Esophagus muscularis mucosa (tissue), 4 donors: Measurements from ENCODE around the gene POU2F2. TPM values are rescaled to one million over a fixed set of nuclear protein-coding genes. Genes with fewer than 3 reads are reported as not detected.

Experiments used
- DNase-seq: peaks from one replicate; pipeline ENCODE4 v3.0.0-alpha.2; 2017; ENCODE audit errors: extremely low spot score
- H3K27ac ChIP-seq, 4 donors: fragments of 200-600 bp; sonication (generic); replicated peaks in 1 of 4; 1 replicate in 3 of 4; 2 replicates in 1 of 4; pipeline ENCODE4 v1.5.1; 2016 to 2019; ENCODE audit warnings: mild to moderate bottlenecking in 1 of 4
- H3K27me3 ChIP-seq, 4 donors: fragments of 200-600 bp; sonication (generic); one replicate each; pipeline versions ENCODE4 v1.5.1 to v1.6.0; 2016 to 2019
- H3K36me3 ChIP-seq, 4 donors: fragments of 200-600 bp; sonication (generic); one replicate each; pipeline ENCODE4 v1.5.1; 2016 to 2019
- H3K4me1 ChIP-seq, 4 donors: fragments of 200-600 bp; sonication (generic); one replicate each; pipeline ENCODE4 v1.5.1; 2016 to 2019
- H3K4me3 ChIP-seq, 4 donors: fragments of 200-600 bp; sonication (generic); 1 replicate in 2 of 4; 2 replicates in 2 of 4; pipeline ENCODE4 v1.5.1; 2016 to 2019; ENCODE audit warnings: mild to moderate bottlenecking in 4 of 4, moderate library complexity in 1 of 4
- H3K9me3 ChIP-seq, 4 donors: fragments of 200-600 bp; sonication (generic); 1 replicate in 3 of 4; 2 replicates in 1 of 4; pipeline ENCODE4 v1.5.1; 2016 to 2019
- CTCF ChIP-seq, 3 experiments: fragments of 200-600 bp in 2 of 3; fragments of 450-650 bp in 1 of 3; sonication (generic) in 2 of 3; IDR thresholded peaks; one replicate each; pipeline ENCODE4 v1.5.1; 2017 to 2019; ENCODE audit warnings: antibody characterized with exemption in 3 of 3, mild to moderate bottlenecking in 2 of 3, moderate library complexity in 1 of 3
- EP300 ChIP-seq: sonication (generic); formaldehyde crosslinking; IDR thresholded peaks from one replicate; pipeline ENCODE4 v1.6.1; 2017; ENCODE audit warnings: antibody characterized with exemption
- POLR2A ChIP-seq: fragments of 450-650 bp; IDR thresholded peaks from one replicate; pipeline ENCODE4 v1.6.1; 2017; ENCODE audit warnings: antibody characterized with exemption, moderate library complexity, mild to moderate bottlenecking, low read depth
- POLR2AphosphoS5 ChIP-seq, 2 donors: sonication (generic); formaldehyde crosslinking; IDR thresholded peaks; one replicate each; pipeline ENCODE4 v1.6.1; 2017; ENCODE audit warnings: antibody characterized with exemption in 2 of 2
- WGBS: methylation state at CpG from one replicate; pipeline ENCODE4 v1.1.5; 2018; 5-methylcytosine and 5-hydroxymethylcytosine counted together
- intact Hi-C: fragments of 100-400 bp; cut with DNase I; formaldehyde crosslinking; loops from one replicate; pipeline ENCODE4 v1.15.1; 2023
- total RNA-seq, 4 donors: library from RNA; depleted of rRNA; stranded (reverse); fragments of >200 nt; gene quantifications; one replicate each; pipeline versions ENCODE4 v1.1.0 to v1.2.1, GENCODE V29; 2016

The POU2F2 gene
- total RNA-seq, 4 donors from 2014 or later = 0.52 to 2.5 (median 1.5) TPM

GRCh38 chr19:42053037-42053935 is 79.0 kb downstream of the POU2F2 start:
- no peak overlapping the region for H3K27ac ChIP-seq
- H3K36me3 ChIP-seq = peaks cover 0 to 85% (median 33%) of the 10 kb centered on the region in 4 donors
- H3K4me3 ChIP-seq = no peak overlapping the region
- no peaks in the 10 kb centered on the region for H3K27me3 ChIP-seq
- 91% methylated on average over 13 of the region's 17 CpGs for WGBS
- no peak for DNase-seq
- H3K9me3 ChIP-seq = no peaks in the 10 kb centered on the region
- TF ChIP-seq POLR2A (no peak), EP300 (no peak), CTCF (IDR thresholded peaks at IDR 0.05) (no peak), POLR2AphosphoS5 (IDR thresholded peaks at IDR 0.05) (no peak)
- intact Hi-C loops = no loop called here
- no peaks in the 10 kb centered on the region for H3K4me1 ChIP-seq

GRCh38 chr19:42052241-42052863 is 79.9 kb downstream of the POU2F2 start:
- Histone ChIP-seq H3K4me1 (no peaks in the 10 kb centered on the region), H3K27me3 (no peaks in the 10 kb centered on the region), H3K36me3 (peaks cover 0 to 76% (median 32%) of the 10 kb centered on the region in 4 donors), H3K9me3 (no peaks in the 10 kb centered on the region), H3K4me3 (no peak overlapping the region), H3K27ac (no peak overlapping the region)
- TF ChIP-seq CTCF (IDR thresholded peaks at IDR 0.05) = no peak
- TF ChIP-seq EP300 = no peak
- TF ChIP-seq POLR2AphosphoS5 (IDR thresholded peaks at IDR 0.05) = no peak
- no peak for TF ChIP-seq POLR2A
- 63% methylated on average over 10 of the region's 10 CpGs for WGBS
- no peak for DNase-seq
- intact Hi-C loops = no loop called here

GRCh38 chr19:42051166-42052115 is 80.8 kb downstream of the POU2F2 start:
- H3K4me1 ChIP-seq = no peaks in the 10 kb centered on the region
- no peak overlapping the region for H3K27ac ChIP-seq
- intact Hi-C loops = no loop called here
- peaks cover 0 to 76% (median 28%) of the 10 kb centered on the region in 4 donors for H3K36me3 ChIP-seq
- DNase-seq = no peak
- 91% methylated on average over 13 of the region's 14 CpGs for WGBS
- H3K9me3 ChIP-seq = no peaks in the 10 kb centered on the region
- no peak overlapping the region for H3K4me3 ChIP-seq
- TF ChIP-seq EP300 (no peak), POLR2A (no peak), CTCF (IDR thresholded peaks at IDR 0.05) (no peak), POLR2AphosphoS5 (IDR thresholded peaks at IDR 0.05) (no peak)
- H3K27me3 ChIP-seq = no peaks in the 10 kb centered on the region

- Histone ChIP-seq H3K27me3 (no peaks in the 10 kb centered on the region), H3K27ac (no peak overlapping the region), H3K4me1 (no peaks in the 10 kb centered on the region), H3K9me3 (no peaks in the 10 kb centered on the region), H3K4me3 (no peak overlapping the region), H3K36me3 (peaks cover 0 to 74% (median 21%) of the 10 kb centered on the region in 4 donors)
- 78% methylated on average over 4 of the region's 4 CpGs for WGBS
- intact Hi-C loops = no loop called here
- DNase-seq = no peak
- TF ChIP-seq POLR2A (no peak), EP300 (no peak), POLR2AphosphoS5 (IDR thresholded peaks at IDR 0.05) (no peak), CTCF (IDR thresholded peaks at IDR 0.05) (no peak)
Measured at GRCh38 chr19:42048992-42049391, 83.3 kb downstream of the POU2F2 start.
